GM18499 (cell line): Measurements from ENCODE around the gene GPS1.

Source experiments
- ATAC-seq: cut with Tn5 transposase; IDR thresholded peaks from one replicate; pipeline ENCODE4 v1.9.1; 2021; ENCODE audit warnings: moderate number of reproducible peaks; ENCODE audit not compliant: insufficient read depth, unreplicated experiment

The GPS1 gene

GRCh38 chr17:82051776-82052637, at the start of gene GPS1, which contains the start of gene RFNG:
TSS of gene GPS1 (plus strand) at chr17:82051898. CDS start at chr17:82051932, 34 bp downstream.
TSS of gene RFNG (minus strand) at chr17:82051811. CDS start at chr17:82051766, 45 bp downstream.
- no peak for ATAC-seq

GRCh38 chr17:82003411-82004381, 48.0 kb upstream of the GPS1 start:
- no peak for ATAC-seq

- ATAC-seq, result no peak
Observed at GRCh38 chr17:82004517-82005455, 46.9 kb upstream of the GPS1 start.

- ATAC-seq, result no peak
Observed at GRCh38 chr17:82005701-82006348, 45.9 kb upstream of the GPS1 start.

GRCh38 chr17:82006468-82007227, 45.0 kb upstream of the GPS1 start:
- no peak for ATAC-seq

GRCh38 chr17:82007228-82007494, 44.5 kb upstream of the GPS1 start:
- ATAC-seq, result no peak

DNA sequence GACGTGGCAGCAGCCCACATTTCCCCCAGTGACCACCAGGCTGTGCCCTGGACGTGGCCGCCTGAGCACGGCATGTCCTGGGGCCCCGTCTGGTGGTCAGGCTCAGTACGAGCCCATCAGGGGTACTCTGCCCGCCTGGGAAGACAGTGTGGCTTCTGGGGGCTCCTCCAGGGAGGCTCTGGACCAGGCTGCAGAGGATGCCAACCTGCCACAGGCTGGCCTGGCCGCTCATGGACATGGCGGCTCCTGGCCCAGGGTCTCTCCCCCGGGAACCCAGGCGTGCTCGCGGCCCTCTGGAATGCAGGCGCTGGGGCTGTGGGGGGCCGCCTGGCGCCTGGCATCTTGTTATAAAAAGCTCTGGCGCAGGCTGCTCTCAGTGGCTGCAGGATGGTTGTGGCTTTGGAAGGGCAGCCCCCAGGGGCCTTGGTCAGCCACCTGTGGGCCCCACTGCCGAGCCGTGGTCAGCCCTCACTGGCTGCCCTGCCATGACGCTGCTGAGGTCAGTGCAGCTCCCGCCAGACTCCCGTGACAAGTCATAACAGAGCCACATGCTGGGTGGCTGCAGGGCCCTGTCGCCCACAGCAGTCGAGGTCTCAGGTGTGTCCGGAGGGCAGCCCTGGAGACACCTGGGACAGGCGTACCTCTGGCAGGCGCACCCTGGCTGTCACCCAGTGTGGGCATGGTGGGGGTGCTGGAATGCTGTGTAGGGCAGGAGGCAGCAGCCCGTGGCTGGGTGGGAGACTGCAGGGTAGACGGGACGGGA, 44.0 kb upstream of the GPS1 start:
- ATAC-seq, result no peak

GRCh38 chr17:82008258-82008940, 43.3 kb upstream of the GPS1 start:
- ATAC-seq, result no peak

GRCh38 chr17:82008941-82009405, 42.7 kb upstream of the GPS1 start:
- ATAC-seq, result no peak

DNA sequence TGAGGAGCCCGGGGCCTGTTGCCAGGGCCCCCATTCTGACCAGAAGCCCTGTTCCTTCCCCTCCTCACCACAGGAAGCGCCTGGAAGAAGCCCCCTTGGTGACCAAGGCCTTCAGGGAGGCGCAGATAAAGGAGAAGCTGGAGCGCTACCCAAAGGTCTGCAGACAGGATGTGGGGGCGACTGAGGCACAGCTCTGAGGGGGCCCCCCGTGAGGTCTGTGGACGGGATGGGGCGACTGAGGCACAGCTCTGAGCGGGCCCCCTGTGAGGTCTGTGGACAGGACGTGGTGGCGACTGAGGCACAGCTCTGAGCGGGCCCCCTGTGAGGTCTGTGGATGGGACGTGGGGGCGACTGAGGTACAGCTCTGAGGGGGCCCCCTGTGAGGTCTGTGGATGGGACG, 42.3 kb upstream of the GPS1 start:
- no peak for ATAC-seq

GRCh38 chr17:82010575-82011525, 40.8 kb upstream of the GPS1 start:
- ATAC-seq, result no peak

DNA sequence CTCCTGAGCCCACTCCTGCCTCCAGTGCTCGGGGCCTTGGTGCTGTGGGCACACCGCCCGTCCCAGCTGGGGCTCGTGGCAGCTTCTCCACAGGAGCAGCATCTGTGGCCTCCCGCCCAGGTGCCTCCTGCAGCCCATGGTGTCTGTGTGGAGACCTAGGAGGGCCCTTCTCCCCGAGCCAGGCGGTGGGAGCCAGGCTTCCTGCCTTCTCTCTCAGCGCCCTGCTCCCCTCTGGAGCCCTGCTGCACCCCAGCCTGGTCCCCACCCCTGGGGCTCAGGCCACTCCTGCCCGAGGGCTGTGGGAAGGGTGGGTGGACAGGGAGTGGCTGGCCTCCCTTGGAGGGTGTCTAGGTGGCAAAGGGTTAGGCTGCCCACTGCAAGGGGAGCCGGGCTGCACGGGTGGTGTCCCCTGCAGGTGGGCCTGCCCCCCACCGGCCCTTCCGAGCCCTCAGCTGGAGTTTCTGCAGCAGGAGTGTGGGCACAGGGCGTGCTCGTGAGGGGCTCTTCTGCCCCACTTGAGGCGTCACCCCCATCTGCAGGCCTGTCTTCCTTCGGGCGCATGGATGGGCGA, 40.0 kb upstream of the GPS1 start:
- no peak for ATAC-seq

GRCh38 chr17:82012261-82012639, 39.4 kb upstream of the GPS1 start:
- no peak for ATAC-seq

GRCh38 chr17:82012640-82013295, 38.9 kb upstream of the GPS1 start:
- ATAC-seq, result no peak

DNA sequence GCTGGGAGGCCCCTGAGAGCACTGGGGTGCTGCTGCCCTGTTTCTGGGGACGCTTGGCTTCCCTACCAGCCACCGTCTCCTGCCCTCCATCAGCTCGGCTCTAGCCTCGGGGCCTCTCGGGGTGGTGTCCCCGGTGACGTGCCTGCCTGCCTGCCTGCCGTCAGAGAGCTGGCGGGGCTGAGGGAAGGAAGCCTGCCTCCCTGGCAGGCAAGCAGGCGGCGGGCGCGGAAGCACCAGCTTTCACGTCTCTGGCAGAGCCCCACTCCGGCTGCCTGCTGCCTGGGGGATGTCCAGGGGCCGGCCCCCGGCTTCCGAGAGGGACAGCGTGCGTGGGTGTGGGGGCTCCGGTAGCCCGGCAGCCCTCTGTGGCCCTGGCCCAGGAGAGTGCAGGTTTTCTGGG, 38.4 kb upstream of the GPS1 start:
- ATAC-seq, result no peak
